Heart left ventricle (tissue), 16 donors: ENCODE results near the gene BCAS1. TPM values are rescaled to one million over a fixed set of nuclear protein-coding genes. Genes with fewer than 3 reads are reported as not detected.

ENCODE experiments used
- ATAC-seq, 4 donors: fragments of 200-7000 bp; cut with Tn5 transposase; one replicate each; pipeline ENCODE4 v1.9.1; 2020 to 2022; ENCODE audit warnings: moderate library complexity in 4 of 4, mild to moderate bottlenecking in 3 of 4, moderate number of reproducible peaks in 1 of 4
- DNase-seq, 5 donors: peaks; one replicate each; pipeline ENCODE4 v3.0.0-alpha.2; 2020
- H3K27ac ChIP-seq, 12 donors: fragments of 200-600 bp; sonication (generic) in 4 of 12; one replicate each; pipeline versions ENCODE4 v1.5.0 to v1.8.0; 2016 to 2022; ENCODE audit warnings: mild to moderate bottlenecking in 2 of 12
- H3K27me3 ChIP-seq, 9 donors: fragments of 200-600 bp; sonication (generic) in 2 of 9; one replicate each; pipeline versions ENCODE4 v1.5.1 to v1.8.0; 2016 to 2022; ENCODE audit warnings: mild to moderate bottlenecking in 3 of 9
- H3K36me3 ChIP-seq, 9 donors: fragments of 200-600 bp; sonication (generic) in 2 of 9; one replicate each; pipeline versions ENCODE4 v1.5.0 to v1.8.0; 2018 to 2022; ENCODE audit warnings: mild to moderate bottlenecking in 2 of 9
- H3K4me1 ChIP-seq, 12 donors: fragments of 200-600 bp; sonication (generic) in 4 of 12; one replicate each; pipeline versions ENCODE4 v1.5.0 to v1.8.0; 2016 to 2022; ENCODE audit warnings: mild to moderate bottlenecking in 3 of 12
- H3K4me3 ChIP-seq, 12 donors: fragments of 200-600 bp; sonication (generic) in 4 of 12; one replicate each; pipeline versions ENCODE4 v1.5.0 to v1.8.0; 2017 to 2022; ENCODE audit warnings: mild to moderate bottlenecking in 9 of 12, moderate library complexity in 4 of 12
- H3K9me3 ChIP-seq, 12 donors: fragments of 200-600 bp; sonication (generic) in 4 of 12; one replicate each; pipeline versions ENCODE4 v1.5.0 to v1.8.0; 2016 to 2022; ENCODE audit warnings: mild to moderate bottlenecking in 1 of 12
- CTCF ChIP-seq, 12 donors: fragments of 200-600 bp; sonication (generic) in 4 of 12; IDR thresholded peaks; one replicate each; pipeline versions ENCODE4 v1.5.0 to v1.8.0; 2018 to 2022; ENCODE audit warnings: antibody characterized with exemption in 12 of 12, mild to moderate bottlenecking in 5 of 12
- POLR2A ChIP-seq, 2 donors: fragments of 450-650 bp; IDR thresholded peaks; one replicate each; pipeline ENCODE4 v1.6.1; 2017; ENCODE audit warnings: antibody characterized with exemption in 2 of 2, mild to moderate bottlenecking in 2 of 2, moderate library complexity in 2 of 2
- WGBS, 4 donors: extraction: QIAGEN DNeasy Blood & Tissue Kit in 2 of 4; methylation state at CpG; one replicate each; pipeline versions ENCODE4 v1.1.5 to v1.1.7; 2013 to 2018; 5-methylcytosine and 5-hydroxymethylcytosine counted together
- intact Hi-C, 10 donors: fragments of 100-400 bp; cut with DNase I; formaldehyde crosslinking; loops; one replicate each; pipeline versions ENCODE4 v1.11.1 to v1.14.2; 2022
- polyA plus RNA-seq, 2 donors: library from polyadenylated mRNA; stranded (reverse); fragments of 200-250 nt; gene quantifications; one replicate each; pipeline ENCODE4 v1.2.3, GENCODE V29; 2013
- total RNA-seq, 9 donors: library from RNA; depleted of rRNA in 2 of 9; stranded (reverse); fragments of >200 nt in 2 of 9; fragmentation: NEBNext Ultra II Directional in 3 of 9; extraction: Animal tissue kit (Norgen Biotek cat#: 25700) in 3 of 9; gene quantifications; one replicate each; pipeline versions ENCODE4 v1.1.0 to v1.2.4, GENCODE V29; 2016 to 2023
- donor health status: ischemic (EF 13 %, LVEDD 7.1; RV severe dilation, severe dysfunction).
- donor health status: healthy with polysubstance abuse.
- donor health status: DM: no; HTN: yes; CAD: no.
- donor health status: DM: no; HTN: no; CAD: no.
- donor health status: ischemic (EF 25% LVEDD 6.9; RV normal size, moderate dysfunction).
- donor health status: ischemic (EF 25% LVEDD 5.7; RV mildly dilated, moderate dysfunction).
- donor health status: healthy.
- donor health status: DM: yes; HTN: yes; CAD: no.
- donor health status: ischemic (EF 35%, LVEDD 5.7; RV mildly dilated, moderate dysfunction).
- donor health status: nonischemic (EF 11% LVEDD 7.7; RV severe dilation, severe dysfunction).
- donor health status: DM: yes; HTN: yes; CAD: no.
- donor health status: PGD.
- donor health status: ischemic (EF 29% LVEDD 5.4; RV normal size, mild dysfunction).
- donor health status: nonischemic (EF 23%, LVEDD 6.1; RV moderate dilation, normal function).

Gene BCAS1
- total and polyA plus RNA-seq, 11 donors, result not detected

DNA sequence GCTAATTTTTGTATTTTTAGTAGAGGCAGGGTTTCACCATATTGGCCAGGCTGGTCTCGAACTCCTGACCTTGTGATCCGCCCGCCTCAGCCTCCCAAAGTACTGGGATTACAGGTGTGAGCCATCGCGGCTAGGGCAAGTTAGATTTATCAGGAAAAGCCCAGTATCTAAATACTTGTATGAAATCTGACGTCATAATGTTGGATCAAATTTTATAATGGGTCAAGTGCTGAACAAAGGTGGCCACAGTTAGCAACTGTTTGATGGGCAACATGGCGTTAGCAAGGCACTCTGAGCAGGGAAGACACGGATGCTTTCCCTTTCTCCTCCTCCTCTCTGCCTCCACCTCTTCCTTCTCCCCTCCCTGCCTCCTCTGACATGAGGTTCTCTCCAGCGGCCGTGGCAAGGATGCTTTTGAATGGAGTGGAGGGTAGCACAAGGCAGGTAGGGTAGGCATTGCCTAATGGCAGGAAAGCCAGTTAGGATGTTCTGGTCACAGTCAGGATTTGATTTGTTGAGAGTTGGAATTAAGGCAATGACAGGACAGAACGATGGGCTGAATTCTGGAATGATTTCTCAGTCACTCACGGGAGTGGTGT lies 149.6 kb downstream of the BCAS1 start:
- H3K4me3 ChIP-seq, result no peak overlapping the region
- no peaks in the 10 kb centered on the region for H3K9me3 ChIP-seq
- H3K36me3 ChIP-seq, result no peaks in the 10 kb centered on the region
- H3K27me3 ChIP-seq, result no peaks in the 10 kb centered on the region
- intact Hi-C loops, result no loop called here
- no peak for DNase-seq
- 85 to 92% (median 88%) methylated on average over 12 of the region's 12 CpGs for WGBS, 4 donors
- ATAC-seq, result no peak
- no peak overlapping the region for H3K27ac ChIP-seq
- H3K4me1 ChIP-seq, result peaks cover 0 to 64% (median 28%) of the 10 kb centered on the region in 12 donors
- TF ChIP-seq POLR2A (IDR thresholded peaks at IDR 0.05), result no peak
- TF ChIP-seq CTCF (IDR thresholded peaks at IDR 0.05), result no peak

DNA sequence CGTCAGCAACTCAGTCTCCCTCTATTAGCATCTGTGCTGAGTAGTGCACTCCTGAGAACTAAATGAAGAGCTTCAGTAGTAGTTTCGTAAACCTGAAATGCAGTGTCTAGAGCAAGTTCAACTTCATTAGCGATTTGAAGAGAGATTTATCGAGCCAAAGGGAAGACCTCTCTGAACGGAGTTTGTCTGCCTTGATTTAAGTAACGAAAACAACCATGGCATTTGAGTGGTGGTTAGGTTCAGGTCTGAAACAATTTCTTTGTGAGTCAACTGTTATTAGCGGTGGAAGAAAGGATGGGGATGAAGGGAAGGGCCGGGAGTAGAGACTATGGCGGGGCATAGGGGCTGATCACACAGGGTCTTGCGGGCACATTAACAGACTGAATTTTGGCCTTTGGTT lies 150.5 kb downstream of the BCAS1 start:
- ATAC-seq, result no peak

DNA sequence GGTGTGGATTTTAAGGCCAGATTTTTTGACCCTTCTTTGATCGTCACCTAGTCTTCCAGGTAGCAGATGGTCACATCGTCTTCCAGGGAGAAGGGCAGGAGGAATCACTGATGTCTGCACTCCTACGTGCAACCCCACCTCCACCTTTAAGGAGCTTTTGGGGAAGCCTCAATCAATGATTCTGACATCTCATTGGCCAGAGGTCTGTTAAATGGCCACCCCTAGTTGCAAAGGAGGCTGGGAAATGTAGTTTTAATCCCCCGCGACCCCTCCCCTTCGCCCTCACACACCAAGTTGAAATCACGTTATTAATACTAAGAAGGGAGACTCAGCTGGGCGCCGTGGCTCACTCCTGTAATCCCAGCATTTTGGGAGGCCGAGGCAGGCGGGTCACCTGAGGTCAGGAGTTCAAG lies 151.4 kb downstream of the BCAS1 start:
- 74 to 83% (median 81%) methylated on average over 11 of the region's 11 CpGs for WGBS, 4 donors
- TF ChIP-seq POLR2A (IDR thresholded peaks at IDR 0.05) (no peak), CTCF (IDR thresholded peaks at IDR 0.05) (no peak)
- no peak overlapping the region for H3K27ac ChIP-seq
- DNase-seq (no peak), ATAC-seq (no peak)
- H3K9me3 ChIP-seq, result no peaks in the 10 kb centered on the region
- H3K36me3 ChIP-seq, result no peaks in the 10 kb centered on the region
- no peaks in the 10 kb centered on the region for H3K27me3 ChIP-seq
- intact Hi-C loops, result loop anchor here in 5 of 10 donors (5.0 to 10.0 kb wide), 6 partner anchors 47 to 342 kb away; no protein-coding TSS in a partner anchor
- peaks cover 0 to 71% (median 39%) of the 10 kb centered on the region in 12 donors for H3K4me1 ChIP-seq
- no peak overlapping the region for H3K4me3 ChIP-seq

More for the DNA sequence above, 150.5 kb downstream of the BCAS1 start:
- 88 to 98% (median 93%) methylated on average over 10 of the region's 10 CpGs for WGBS, 4 donors
- intact Hi-C loops, result loop anchor here in 5 of 10 donors (5.0 to 10.0 kb wide), 6 partner anchors 48 to 343 kb away; no protein-coding TSS in a partner anchor
- Histone ChIP-seq H3K9me3 (no peaks in the 10 kb centered on the region), H3K27ac (no peak overlapping the region), H3K4me1 (peaks cover 0 to 69% (median 32%) of the 10 kb centered on the region in 12 donors), H3K4me3 (no peak overlapping the region), H3K27me3 (no peaks in the 10 kb centered on the region), H3K36me3 (no peaks in the 10 kb centered on the region)
- DNase-seq, result no peak
- TF ChIP-seq POLR2A (IDR thresholded peaks at IDR 0.05) (no peak), CTCF (IDR thresholded peaks at IDR 0.05) (no peak)

DNA sequence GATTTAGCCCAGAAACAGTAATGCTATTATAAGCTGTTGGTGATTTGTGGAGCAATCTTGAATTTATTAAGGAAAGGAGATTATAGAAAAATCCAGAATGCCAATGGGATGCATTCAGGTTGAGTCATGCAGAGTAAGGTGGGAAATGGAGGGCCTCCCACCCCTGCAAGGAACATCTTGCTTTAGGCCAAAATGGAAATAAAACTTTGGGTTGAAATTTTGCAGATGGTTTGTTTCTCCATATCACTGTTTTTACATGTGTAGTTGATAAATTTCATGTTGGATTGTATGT lies 152.4 kb downstream of the BCAS1 start:
- no peak for TF ChIP-seq CTCF (IDR thresholded peaks at IDR 0.05)
- TF ChIP-seq POLR2A (IDR thresholded peaks at IDR 0.05), result no peak
- H3K27me3 ChIP-seq, result no peaks in the 10 kb centered on the region
- no peak for DNase-seq
- peak overlapping the region in 10 of 12 donors; percentile 79 to 94 (median 88) for H3K27ac ChIP-seq
- no peak for ATAC-seq
- H3K4me3 ChIP-seq, result no peak overlapping the region
- H3K9me3 ChIP-seq, result no peaks in the 10 kb centered on the region
- no peaks in the 10 kb centered on the region for H3K36me3 ChIP-seq
- intact Hi-C loops, result loop anchor here in 5 of 10 donors (5.0 to 10.0 kb wide), 6 partner anchors 46 to 341 kb away; no protein-coding TSS in a partner anchor
- H3K4me1 ChIP-seq, result peaks cover 0 to 62% (median 31%) of the 10 kb centered on the region in 12 donors
